Measurements from ENCODE around the gene CDH10.

Gene CDH10

DNA sequence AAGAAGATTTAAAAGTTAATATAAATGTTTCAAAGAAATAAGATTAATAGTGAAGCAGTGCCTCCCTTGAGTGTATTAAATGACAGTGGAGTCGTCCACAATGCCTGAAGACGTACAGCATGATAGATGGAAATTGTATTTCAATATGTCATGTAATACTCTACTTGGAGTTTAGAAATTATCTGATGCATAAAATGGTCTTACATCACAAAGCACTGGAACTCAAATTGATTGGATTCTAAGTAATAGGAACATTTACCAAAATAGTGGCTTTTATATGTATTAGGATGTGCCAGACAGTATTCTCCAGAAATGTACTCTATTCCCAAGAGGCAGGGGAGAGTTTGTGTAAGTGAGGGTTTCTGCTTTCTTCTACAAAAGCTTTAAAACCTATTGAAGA, 49.4 kb downstream of the CDH10 start:
- DNase-seq, result no peak

DNA sequence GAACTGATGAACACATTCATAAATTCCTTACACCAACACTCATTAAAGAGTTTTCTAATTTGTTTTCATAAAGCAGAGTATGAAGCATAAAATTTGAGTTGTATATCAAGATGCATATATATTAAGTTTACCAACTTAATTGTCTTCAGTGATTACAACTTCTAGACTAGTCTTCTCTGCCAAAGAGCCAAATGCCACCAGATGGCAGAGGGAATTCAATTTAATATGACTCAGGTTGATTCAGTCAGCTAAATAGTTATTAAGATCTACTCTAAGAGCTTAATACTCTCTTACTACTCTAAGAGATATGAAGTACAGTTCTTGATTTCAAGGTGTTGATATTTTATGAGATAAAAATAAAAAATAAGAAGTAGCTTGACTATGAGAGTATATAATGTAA, 53.4 kb downstream of the CDH10 start:
- no peak for DNase-seq

DNA sequence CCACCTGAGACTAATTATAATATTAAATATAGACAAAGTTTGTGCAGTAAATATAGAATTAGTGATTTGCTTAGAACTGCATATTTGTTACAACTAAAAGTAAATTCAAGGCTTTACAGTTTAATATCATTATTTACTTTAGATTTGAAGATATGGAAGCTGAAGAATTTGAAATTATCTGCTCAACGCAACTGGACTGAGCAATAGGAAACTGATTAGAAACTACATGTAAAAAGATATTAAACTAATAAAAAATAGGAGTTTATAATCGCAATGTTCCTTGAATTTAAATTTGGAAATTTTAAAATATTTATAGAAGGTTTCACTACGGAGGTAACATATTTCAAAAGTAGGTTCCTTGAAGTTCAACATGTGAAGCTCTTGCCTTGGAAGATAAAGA, 55.2 kb downstream of the CDH10 start:
- no peak for DNase-seq

DNA sequence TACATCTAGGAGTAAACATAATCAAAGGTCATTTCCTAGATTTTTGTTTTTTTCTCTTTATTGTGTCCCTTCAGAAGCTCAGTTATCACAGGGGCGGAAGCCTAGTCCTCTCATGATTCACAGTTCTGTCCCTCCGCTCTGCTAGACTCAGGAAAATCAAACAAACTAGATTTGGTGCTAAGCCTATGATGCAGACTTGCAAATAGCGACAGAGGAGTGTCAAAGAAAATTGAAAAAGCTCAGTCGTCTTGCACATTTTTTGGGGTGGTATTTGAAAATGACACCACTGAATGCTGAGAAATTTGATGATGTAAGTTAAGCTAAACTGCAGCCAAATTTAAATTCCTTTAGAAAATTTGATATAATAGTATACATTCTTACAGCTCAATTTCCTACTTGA, 59.0 kb downstream of the CDH10 start:
- no peak for DNase-seq

DNA sequence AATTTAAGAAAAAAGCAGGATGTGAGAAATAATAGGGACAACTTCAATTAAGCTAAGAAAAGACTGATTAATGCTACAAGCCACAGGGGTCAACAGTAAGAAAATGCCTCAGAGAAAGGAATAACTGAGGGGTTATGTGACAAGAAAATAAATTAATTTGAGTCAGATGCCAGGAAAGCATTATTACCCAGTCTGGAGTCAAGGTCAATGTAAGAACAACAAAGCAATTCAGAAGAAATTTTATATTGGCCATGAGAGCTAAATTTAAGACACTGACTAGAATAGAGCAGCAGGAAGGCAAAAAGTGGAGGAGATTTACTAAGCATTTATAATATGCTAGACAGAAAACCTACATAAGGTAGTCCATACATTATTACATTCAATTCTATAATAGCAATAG, 73.5 kb downstream of the CDH10 start:
- DNase-seq, result no peak

DNA sequence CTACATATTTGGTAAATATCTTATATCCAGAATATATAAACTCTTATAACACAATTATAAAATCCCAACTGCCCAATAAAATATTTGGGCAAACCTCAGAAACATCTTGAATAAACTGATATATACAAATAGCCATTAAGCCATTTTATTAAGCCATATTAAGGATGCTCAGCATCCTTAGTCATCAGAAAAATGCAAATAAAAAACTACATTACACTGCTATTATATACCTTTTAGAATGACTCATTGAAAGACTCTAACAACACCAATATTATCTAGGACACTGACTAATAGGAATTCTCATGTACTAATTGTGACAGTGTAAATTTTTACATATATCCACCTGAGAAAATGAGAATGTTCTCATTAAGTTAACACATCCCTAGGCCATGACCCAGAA, 77.8 kb downstream of the CDH10 start:
- DNase-seq, result no peak

DNA sequence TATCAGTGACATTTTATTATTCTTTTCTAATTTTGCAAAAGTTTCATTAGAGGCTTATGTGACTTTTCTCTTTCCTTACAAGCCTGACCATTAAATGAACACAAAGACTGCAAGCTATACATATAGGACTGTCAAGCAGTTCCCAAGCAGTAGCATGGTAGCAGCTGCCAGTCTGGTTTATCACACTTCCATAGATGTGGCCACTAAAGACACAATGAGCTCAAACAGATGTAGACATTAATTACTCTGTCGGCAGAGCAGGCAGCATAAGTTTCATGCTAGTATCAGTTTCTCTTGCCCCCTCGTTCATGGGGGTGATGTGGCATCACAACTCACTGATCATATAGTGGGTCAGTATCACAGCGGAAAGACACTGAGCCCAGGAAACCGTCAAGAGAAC, 89.5 kb downstream of the CDH10 start:
- DNase-seq, result no peak

DNA sequence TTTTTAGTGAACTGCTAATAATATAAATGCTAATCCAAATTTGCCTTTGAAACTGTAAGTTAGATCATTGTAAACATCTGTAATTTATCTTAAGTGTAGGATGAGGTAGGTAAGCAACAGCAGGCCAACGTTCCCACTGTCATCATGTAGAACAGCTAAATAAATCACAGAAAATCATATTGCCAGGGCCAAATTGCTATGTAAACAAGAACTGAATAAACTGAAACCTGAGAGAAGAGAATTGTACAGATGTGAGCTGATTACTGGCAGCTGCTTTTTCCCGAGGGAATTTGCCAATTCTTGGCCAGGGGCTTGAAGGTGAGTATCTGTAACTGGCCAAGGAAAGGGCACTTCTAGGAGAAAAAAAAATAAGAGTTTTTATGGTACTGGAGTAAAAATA, 97.6 kb downstream of the CDH10 start:
- peak; percentile 42 for DNase-seq

DNA sequence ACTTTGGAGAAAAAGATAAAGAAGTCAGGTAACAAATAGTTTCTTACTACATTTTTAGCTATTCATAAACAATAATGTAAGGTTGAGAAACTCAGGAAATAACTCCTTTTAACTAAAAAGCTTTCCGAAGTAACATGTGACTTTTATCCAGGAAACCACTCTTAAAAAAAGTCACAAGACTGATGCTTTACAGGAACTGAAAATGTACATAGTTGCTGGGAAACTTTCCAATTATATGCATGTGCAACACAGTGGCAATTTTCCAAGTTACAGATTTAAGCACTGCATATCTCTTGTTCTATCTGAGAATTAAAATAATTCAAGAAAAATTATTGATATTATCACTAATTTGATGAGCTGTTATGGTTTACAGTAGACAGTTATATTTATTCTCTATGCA, 105.2 kb downstream of the CDH10 start:
- no peak for DNase-seq

DNA sequence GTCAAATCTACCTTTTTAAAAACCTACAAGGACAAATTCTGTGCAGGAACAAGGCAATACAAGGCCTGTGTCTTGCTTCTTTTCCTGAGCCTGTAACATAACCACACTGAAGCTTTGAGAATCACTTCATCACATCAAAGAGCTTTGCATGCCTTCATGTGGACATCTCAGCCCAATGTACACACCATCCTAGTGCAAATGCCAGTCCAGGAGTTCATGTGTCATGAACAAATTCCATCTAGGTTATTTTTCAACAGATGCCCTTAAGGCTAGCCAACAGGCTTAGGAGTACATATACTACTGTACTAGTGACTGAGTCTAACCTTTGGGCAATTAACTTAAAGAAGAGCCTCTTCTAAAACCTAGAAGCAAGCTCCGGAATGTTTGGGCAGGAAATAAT, 106.4 kb downstream of the CDH10 start:
- DNase-seq, result no peak

DNA sequence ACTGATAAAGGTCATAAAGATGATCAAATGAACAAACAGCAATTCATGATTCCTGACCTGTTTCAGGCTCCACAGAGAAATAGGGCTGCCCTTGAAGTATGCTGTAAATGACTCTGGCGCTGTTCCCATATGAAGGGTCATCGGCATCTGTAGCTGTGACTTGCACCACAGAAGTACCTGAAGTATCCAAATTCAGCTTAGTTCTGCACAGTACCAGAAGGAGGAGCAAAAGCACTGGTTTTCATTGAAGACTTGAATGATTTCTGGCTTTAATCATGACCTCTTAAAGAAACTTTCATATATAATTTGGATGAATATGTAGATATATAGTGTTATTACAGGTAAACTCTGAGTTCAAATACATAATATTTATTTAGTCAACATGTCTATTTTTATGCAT, 109.1 kb downstream of the CDH10 start:
- DNase-seq, result no peak

DNA sequence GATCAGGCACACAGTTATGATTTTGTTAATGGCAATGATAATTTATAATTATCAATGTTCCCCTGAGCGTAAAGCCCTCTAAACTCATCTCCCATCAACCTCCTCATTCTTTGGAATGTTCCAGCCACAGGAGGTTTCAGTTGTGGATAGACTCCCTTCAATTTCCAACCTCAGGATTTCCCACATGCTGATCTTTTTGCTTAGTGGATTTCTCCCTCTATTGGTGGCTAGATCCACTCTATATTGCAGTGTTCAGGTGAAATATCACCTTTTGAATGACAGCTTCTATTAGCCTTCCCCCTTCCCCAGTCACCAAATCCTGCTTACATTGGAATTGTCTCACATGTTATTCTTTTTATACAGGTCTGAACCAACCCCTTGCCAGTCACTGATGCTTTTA, 113.9 kb downstream of the CDH10 start:
- DNase-seq, result no peak

DNA sequence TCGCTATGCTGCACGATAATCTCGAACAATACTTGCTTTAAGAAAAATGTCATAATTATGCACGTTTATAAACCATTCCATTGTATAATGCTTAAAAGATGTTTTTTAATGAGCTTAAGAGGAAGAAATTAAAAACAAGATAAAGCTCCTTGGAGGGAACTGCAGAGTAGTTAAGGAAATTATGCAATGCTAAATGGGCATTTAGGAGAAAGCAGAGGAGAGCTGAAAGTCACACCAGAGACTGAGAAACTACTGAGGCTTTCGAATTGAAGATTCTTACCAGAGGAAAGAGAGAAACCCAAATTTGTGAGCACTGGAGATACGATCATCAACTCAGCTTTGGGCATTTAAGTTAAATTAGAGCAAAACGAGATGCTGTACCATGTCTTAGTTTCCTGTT, 119.4 kb downstream of the CDH10 start:
- no peak for DNase-seq

DNA sequence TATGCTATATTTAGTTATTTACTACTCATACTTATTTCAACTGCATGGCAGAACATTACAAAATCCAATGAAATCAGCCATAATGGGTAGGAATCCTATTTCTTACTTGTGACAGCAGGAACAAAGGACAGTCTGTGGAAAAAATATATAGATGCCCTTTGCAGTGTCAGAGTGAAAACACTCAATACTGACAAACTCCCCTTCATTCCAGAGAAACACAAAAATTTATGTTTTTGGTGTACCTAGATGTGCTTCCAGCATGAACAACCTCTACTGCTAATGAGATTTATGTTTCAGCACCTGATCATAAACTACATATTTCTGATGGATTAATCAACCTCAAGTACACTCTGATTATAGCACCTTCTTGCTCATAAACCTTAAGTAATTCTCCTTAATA, 132.4 kb downstream of the CDH10 start:
- DNase-seq, result no peak

DNA sequence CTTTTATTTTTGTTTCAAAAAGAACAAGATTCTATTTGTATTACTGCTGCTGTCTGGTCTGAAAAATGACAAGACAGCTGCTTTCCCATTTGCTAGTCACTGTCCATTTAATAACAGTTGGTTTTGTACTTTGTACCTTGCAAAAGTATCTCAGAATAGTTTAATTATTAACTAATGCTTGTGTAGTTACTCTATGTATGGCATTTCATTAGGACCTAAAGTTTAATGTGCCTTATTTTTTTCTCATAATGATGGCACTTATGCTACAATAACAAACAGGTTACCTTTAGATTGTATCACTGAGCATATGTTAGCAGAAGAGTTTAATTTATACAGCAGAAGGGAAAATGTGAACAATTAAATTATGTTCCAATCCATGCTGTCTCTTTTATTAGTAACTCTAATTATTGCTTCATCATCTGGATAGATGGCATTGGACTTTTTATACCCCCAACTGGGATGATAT, 134.2 kb downstream of the CDH10 start:
- no peak for DNase-seq

DNA sequence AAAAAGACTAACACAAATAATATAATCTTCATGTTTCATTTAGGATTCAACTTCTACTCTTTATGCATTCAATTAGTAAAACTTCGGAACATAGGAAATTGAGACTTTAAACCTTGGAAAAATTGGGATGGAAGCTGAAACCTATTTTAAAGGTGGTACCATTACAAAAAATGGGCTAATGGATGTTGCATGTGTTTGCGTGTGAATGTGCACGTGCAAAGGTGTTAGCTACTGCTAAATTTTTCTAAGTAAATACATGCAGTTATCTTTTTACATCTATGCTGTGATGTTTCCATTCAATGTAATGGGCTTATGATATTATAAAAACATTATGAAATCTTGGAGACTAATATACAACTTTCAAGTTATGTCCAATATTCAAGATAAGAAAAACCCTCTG, 134.8 kb downstream of the CDH10 start:
- no peak for DNase-seq

DNA sequence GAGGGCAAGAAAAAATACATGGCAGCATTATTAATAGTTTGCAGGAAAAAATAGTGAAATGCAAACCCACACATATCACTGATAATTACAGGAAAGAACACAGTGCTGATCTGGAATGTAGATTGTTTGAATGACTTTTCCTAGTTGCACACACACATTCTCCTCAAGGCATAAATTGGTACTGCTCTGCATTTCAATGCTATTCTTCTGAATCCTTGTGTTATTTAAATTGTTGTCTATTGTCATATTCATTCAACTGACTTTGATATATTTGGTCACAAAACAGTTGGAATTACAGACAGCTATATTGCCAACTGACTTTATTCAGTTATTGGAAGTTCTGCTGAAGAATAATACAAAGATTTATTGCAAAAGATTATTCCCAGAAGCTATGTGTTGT, 139.5 kb downstream of the CDH10 start:
- no peak for DNase-seq

DNA sequence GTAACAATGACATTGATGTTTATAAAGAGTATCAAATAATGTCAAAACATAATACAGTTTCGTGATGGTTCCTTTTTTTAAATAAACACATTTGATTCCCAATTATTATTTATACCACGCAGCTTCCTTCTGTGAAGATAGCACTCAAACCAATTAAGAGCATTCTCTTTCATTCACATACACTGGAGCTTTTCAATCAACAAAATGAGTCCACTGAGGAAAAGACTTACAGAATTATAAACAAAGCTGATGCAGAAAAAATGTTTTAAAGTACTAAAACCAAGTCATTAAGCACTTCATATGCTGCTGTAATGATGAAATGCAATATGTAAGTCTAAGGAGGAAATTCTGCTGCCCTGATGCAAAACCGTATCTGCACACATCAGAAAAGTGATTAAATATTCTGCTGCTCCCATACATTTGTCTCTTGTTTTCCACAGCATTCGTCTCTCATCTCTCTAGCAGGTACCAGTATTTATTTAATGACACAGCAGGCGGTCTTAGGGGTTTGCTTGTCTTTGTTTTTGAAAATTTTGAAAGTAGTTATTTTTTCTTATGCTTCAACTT, 147.1 kb downstream of the CDH10 start:
- DNase-seq, result no peak

DNA sequence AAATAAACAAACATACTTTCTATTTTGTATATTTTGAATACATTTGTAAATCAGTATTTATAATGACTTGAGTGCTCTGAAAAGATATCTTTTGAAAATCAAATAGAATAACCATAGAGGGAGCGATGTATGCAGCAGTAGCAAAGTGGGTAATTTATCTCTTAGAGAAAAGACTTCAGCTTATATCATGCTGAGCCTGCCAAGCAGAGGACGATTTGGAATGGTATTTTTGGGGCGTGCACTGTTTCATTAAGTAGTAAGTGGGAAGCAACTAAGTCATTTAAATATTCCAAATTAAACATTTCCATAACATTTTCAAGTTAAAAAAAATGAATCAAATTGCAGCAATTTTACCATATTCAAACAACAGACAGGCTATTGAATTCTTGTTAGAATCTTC, 147.6 kb downstream of the CDH10 start:
- DNase-seq, result no peak

DNA sequence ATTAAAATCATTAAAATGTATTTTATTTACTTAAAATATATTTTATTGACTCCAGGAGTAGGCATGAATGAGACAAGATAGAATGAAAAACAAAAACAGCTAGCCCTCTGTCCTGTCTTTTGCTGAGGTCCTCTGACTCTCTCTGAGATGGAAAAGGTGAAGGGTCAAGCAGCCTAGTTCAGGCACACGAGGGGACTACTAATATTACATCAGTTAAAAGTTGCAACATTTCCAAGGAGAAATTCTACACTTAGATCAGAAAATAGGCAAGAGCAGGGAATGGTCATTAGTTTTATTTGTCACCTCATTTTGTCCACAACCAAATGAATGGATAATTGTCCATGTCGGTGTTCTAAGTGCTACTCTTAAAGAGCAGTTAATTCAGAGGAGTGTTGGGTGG, 148.5 kb downstream of the CDH10 start:
- DNase-seq, result no peak

DNA sequence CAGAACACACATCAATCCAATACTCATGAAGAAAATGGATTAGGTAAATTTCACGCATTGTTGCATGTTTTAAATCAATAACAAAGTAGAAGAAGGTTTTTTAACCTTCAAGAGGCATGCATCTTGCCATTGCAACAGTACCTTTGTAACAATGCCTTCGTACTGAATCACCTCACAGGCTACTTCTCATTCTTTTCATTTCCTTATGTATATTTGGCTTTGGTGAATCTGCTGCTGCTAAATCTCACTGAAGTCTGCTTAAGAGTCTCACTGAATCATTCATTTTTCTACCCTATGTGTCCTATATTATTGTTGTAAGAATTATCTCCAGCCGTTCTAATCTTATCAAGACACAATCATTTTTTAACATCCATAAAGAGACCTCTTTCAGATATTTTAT, 152.5 kb downstream of the CDH10 start:
- DNase-seq, result no peak

DNA sequence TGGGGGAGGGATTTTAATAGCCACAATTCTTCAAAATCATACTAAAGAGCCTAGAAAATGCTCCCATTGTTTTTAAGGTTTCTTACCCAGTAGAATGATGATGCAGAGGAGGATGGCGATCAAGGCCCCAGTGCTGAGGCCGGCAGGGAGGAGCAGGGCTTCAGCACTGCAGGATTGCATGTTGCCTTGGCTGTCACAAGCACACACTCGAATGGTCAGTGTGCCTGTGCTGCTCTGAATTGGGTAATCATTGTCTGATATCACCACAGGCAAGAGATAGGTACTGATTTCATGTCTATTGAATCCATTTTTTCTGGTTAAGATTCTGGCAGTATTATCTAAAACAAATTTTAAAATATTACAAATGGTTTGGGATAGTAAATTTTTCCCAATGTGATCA, 153.3 kb downstream of the CDH10 start:
- no peak for DNase-seq

DNA sequence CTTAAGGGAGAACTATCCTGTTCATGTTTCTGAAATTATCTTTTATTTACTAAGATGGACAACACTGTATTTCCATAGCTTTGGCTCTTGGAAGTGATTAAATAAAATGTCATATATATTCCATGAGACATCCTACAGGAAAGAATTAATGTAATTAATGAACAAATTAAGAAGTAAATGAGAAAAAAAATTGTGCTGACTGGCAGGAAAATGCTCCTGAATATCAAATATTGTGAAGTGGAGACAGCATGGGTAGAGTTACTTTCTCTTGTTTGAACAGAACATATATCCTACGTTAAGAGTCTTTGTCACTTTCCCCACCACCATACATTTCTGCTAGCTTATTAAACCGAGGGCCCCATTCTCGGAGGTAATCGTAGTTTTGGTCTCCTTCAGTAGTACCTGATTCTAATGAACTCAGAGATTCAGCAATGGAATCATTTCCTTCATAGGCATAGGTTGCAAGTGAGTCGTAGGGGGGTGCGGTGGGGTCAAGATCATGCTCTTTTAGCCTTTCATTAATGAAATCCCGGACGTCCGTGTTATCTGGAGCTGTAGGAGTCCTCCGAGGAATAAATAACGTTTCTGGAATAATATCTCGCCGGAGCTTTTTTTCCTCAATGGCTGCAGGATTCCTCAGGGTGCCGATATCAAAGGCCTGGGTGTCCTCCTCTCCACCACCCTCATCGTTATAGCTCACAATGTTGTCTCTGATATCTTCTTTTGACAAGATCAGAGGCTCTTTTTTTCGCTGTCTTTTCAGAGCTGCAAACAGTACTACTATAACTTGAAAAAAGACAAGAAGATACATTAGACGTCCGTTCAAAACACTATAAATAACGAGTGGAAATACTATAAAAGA, 157.2 kb downstream of the CDH10 start:
- DNase-seq, result no peak

DNA sequence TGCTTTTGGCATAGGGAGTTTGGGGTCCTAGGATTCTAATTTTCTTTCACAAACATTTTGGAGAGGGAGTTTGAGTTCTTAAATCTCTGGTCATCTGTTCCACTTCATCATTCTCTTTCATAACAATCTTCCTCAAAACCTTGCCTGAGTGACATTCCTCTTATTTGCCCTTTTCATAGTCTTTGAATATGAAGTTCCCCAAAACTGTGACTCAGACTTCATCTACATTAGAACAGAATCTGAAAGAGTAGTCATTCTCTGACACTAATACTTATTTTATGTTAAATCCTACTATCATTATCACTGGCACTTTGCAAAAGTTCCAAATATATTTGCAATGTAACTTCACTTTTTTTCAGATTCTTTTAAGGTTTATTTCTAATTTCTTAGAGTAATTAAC, 163.8 kb downstream of the CDH10 start:
- DNase-seq, result no peak

DNA sequence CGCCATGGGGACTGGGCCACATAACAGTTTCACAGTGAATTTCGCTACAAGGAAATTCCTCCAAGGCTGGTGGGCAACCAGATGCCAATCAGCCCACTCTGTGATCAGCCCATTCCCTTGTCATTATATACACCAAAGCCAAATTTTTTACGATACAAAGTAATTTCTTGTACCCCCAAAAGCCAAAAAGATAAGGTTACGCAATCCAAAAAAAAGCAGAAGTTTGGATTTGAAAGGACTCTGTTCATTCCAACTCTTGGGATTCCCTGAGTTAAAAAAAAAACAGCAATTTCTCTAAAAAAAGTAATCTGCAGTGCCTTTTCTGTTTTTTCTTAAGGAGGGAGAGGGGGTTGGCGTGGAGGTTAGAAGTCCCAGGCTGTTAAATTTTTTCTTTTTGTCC, 166.8 kb downstream of the CDH10 start:
- no peak for DNase-seq

Data from NCI-H1436 treated with DMSO at 0.1 percent for 48 hours (cell line).